Activated B cell treated with CpG ODN at 0.5 μM for 24 hours (primary cell): ENCODE data around the gene ARFGEF3. TPM values are rescaled to one million over a fixed set of nuclear protein-coding genes. Genes with fewer than 3 reads are reported as not detected.

Source experiments
- ATAC-seq: fragments of 200-7000 bp; cut with Tn5 transposase; one replicate; pipeline ENCODE4 v1.10.0; 2021; ENCODE audit warnings: low read depth, mild to moderate bottlenecking, moderate library complexity
- CTCF ChIA-PET: fragments of 350-600 bp; sonication (Branson Sonifier 250); formaldehyde crosslinking; loops from one replicate; lab custom pipeline; 2021; ENCODE audit warnings: antibody characterized with exemption; lab: Charles Lee
- POLR2A ChIA-PET: fragments of 350-600 bp; sonication (Branson Sonifier 250); formaldehyde crosslinking; loops from one replicate; lab custom pipeline; 2021; ENCODE audit warnings: antibody characterized with exemption; lab: Charles Lee
- DNase-seq: peaks from one replicate; pipeline ENCODE4 v3.0.0; 2022
- H3K27ac Mint-ChIP-seq: one replicate; pipeline ENCODE4 v1.8.0; 2020; ENCODE audit warnings: mixed read lengths
- H3K27me3 Mint-ChIP-seq: one replicate; pipeline ENCODE4 v1.8.0; 2021; ENCODE audit warnings: mixed read lengths
- H3K36me3 Mint-ChIP-seq: one replicate; pipeline ENCODE4 v1.8.0; 2021; ENCODE audit warnings: low read depth, mixed read lengths
- H3K4me1 Mint-ChIP-seq: one replicate; pipeline ENCODE4 v1.8.0; 2021; ENCODE audit warnings: mixed read lengths
- H3K4me3 Mint-ChIP-seq: one replicate; pipeline ENCODE4 v1.8.0; 2020; ENCODE audit warnings: mild to moderate bottlenecking, mixed read lengths
- H3K9me3 Mint-ChIP-seq: one replicate; pipeline ENCODE4 v1.8.0; 2020; ENCODE audit warnings: mixed read lengths
- intact Hi-C: fragments of 100-400 bp; cut with micrococcal nuclease; formaldehyde crosslinking; loops from one replicate; pipeline ENCODE4 v1.15.1; 2024
- total RNA-seq: library from RNA; stranded (reverse); gene quantifications from 2 replicates; pipeline ENCODE4 v1.2.3, GENCODE V29; 2022
- TF ChIP-seq, protein P1 (sequence below): fragments of 200-600 bp; IDR thresholded peaks from one replicate; pipeline ENCODE4 v1.8.0; 2022; ENCODE audit warnings: antibody characterized with exemption, mild to moderate bottlenecking

ARFGEF3 gene
- total RNA-seq, 1 donor from 2014 or later, result 0.02 TPM

DNA sequence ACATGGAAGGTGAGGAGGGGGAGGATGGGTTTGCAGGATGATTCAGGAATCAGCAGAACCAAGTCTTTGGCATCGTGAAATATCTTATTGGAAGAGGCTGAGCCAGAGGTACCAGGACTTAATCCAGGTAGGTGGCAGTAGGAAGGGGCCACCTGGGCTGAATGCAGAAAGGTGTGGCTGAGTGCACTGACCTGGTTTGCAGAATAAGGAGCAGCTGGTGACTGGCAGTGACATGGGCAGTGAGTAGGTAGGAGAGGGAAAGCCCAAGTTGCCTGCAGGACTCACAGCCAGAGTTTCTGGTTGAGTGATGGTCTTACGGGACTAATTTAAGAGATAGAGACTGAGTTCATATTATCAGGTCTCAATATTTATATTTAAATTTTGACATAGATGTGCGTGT is 57.7 kb downstream of the ARFGEF3 start:
- ChIA-PET CTCF (no interaction called here), POLR2A (no interaction called here)
- Mint-ChIP-seq H3K4me3 (no peak overlapping the region), H3K27me3 (peaks cover 21% of the 10 kb centered on the region), H3K4me1 (no peaks in the 10 kb centered on the region), H3K27ac (no peak overlapping the region), H3K9me3 (no peaks in the 10 kb centered on the region), H3K36me3 (no peaks in the 10 kb centered on the region)
- no peak for ATAC-seq
- TF ChIP-seq, protein P1, sequence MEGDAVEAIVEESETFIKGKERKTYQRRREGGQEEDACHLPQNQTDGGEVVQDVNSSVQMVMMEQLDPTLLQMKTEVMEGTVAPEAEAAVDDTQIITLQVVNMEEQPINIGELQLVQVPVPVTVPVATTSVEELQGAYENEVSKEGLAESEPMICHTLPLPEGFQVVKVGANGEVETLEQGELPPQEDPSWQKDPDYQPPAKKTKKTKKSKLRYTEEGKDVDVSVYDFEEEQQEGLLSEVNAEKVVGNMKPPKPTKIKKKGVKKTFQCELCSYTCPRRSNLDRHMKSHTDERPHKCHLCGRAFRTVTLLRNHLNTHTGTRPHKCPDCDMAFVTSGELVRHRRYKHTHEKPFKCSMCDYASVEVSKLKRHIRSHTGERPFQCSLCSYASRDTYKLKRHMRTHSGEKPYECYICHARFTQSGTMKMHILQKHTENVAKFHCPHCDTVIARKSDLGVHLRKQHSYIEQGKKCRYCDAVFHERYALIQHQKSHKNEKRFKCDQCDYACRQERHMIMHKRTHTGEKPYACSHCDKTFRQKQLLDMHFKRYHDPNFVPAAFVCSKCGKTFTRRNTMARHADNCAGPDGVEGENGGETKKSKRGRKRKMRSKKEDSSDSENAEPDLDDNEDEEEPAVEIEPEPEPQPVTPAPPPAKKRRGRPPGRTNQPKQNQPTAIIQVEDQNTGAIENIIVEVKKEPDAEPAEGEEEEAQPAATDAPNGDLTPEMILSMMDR, result no peak
- DNase-seq, result no peak
- intact Hi-C loops, result no loop called here

DNA sequence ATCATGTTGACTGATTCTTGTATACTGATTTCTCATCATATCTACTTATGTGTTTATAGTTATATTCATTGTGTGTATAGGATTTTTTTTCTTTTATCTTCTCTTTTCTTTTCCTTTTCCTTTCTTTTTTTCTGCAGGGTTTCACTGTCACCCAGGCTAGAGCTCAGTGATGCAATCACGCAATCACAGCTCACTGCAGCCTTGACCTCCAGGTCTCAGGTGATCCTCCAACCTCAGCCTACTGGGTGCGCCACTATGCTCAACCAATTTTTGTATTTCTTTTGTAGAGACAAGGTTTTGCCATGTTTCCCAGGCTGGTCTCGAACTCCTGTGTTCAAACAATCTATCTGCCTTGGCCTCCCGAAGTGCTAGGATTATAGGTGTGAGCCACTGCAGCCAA is 58.2 kb downstream of the ARFGEF3 start:
- Mint-ChIP-seq H3K36me3 (no peaks in the 10 kb centered on the region), H3K27me3 (peaks cover 21% of the 10 kb centered on the region), H3K27ac (no peak overlapping the region), H3K9me3 (no peaks in the 10 kb centered on the region), H3K4me1 (no peaks in the 10 kb centered on the region), H3K4me3 (no peak overlapping the region)
- intact Hi-C loops, result no loop called here
- CTCF ChIA-PET, result no interaction called here
- POLR2A ChIA-PET, result no interaction called here
- DNase-seq (no peak), ATAC-seq (no peak)
- TF ChIP-seq, protein P1, result no peak

DNA sequence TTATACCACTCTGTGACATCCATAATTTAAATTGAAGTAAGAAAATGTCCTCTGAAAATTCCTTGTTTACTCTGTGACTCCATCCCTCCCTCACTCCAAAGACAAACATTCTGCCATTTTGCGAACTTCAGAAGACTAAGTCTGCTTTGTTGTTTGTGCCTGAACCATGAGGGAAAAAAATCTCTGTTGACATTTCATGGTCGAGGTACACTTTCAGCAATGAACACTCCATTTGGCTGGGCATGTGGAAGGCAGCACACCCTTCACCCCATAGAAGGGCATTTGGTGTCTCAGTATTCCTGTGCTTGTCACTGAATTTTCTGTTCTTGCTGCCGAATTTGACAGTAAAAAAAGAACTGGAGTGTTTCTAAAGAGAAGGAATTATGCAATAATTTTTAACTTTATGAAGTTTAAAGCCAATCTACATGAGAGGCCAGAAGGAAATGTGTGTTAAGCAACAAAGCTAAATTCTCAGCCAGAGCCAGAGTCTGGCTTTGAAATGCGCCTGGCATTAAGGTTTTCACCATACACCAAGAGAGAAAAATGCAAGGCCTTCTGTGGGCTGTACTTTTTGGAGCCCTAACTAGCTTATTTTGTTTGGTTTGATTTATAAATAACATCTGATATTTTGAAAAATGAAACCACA is 61.3 kb downstream of the ARFGEF3 start:
- POLR2A ChIA-PET, result no interaction called here
- DNase-seq, result no peak
- TF ChIP-seq, protein P1, result no peak
- intact Hi-C loops, result no loop called here
- Mint-ChIP-seq H3K9me3 (no peaks in the 10 kb centered on the region), H3K27me3 (peaks cover 22% of the 10 kb centered on the region), H3K4me1 (no peaks in the 10 kb centered on the region), H3K36me3 (no peaks in the 10 kb centered on the region), H3K4me3 (no peak overlapping the region), H3K27ac (no peak overlapping the region)
- ATAC-seq, result no peak
- CTCF ChIA-PET, result no interaction called here

DNA sequence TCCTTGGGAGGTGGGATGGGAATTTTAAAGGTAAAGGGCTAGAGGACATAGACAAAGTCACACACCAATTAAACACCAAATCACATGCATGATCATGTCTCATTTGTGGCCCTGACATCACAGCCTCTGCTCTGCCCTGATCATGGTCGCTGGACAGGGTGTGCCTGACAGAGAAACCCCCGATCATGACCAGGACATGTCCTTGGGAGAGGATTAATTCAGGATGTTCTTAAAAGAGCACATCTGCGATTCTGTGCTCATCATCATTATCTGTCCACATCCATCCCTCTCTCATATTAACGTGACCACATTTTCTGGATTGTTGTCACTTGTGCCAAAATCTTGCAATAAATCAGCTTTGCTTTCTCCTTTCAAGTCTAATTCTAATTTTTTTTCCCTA is 64.2 kb downstream of the ARFGEF3 start:
- intact Hi-C loops, result no loop called here
- POLR2A ChIA-PET, result no interaction called here
- DNase-seq (no peak), ATAC-seq (no peak)
- Mint-ChIP-seq H3K9me3 (no peaks in the 10 kb centered on the region), H3K27me3 (peaks cover 21% of the 10 kb centered on the region), H3K36me3 (no peaks in the 10 kb centered on the region), H3K27ac (no peak overlapping the region), H3K4me1 (no peaks in the 10 kb centered on the region), H3K4me3 (no peak overlapping the region)
- TF ChIP-seq, protein P1, result no peak
- CTCF ChIA-PET, result no interaction called here

DNA sequence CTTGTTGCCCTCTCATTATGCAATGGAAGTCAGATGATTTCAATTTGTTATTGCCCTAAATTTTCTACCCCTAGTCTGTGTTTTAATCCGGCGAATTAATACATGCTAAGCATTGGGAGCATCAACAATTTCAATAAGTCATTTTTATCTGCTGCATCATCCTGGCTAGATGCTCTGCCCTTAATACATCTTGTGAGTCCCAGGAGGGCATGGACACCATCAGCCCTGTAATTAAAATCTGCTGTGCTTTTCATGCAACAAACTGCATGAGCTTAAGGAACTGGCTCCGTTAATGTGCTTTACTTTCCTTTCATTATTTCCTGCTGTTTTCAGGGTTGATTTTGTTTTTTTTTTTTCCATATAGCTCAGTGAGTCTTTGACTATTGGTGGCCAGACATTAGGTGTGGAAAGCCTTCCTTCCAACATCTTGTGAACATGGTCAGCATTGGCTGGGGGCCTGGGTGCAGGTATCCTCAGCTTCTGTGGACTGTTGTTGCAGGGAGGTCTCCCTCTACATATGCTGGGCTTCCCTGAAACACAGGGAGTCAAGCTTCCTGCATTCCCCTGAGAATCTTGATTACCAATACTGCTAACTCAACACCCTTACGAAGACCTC is 65.1 kb downstream of the ARFGEF3 start:
- Mint-ChIP-seq H3K27ac (no peak overlapping the region), H3K27me3 (peaks cover 21% of the 10 kb centered on the region), H3K4me3 (no peak overlapping the region), H3K9me3 (no peaks in the 10 kb centered on the region), H3K4me1 (peaks cover 5% of the 10 kb centered on the region), H3K36me3 (no peaks in the 10 kb centered on the region)
- ChIA-PET POLR2A (no interaction called here), CTCF (no interaction called here)
- intact Hi-C loops, result no loop called here
- DNase-seq (no peak), ATAC-seq (no peak)
- TF ChIP-seq, protein P1, result no peak
